ENCODE measurements around the gene DTWD2.
A peak's percentile ranks its signal among the peaks of the same experiment; 100 is the strongest.
"Not testable (repeated sequence)": the region's sequence is repeated elsewhere in the genome, so short reads cannot be mapped to it uniquely, and the experiment has no call there.

Gene DTWD2

GRCh38 chr5:118873417-118873816 lies 114.9 kb downstream of the DTWD2 start:
- no peak for DNase-seq (ENCODE audit: low read depth in 3 of 3)

- no peak for DNase-seq (ENCODE audit: low read depth in 3 of 3)
Observed at GRCh38 chr5:118863345-118863744, 125.0 kb downstream of the DTWD2 start.

- DNase-seq (ENCODE audit: low read depth in 3 of 3) = no peak
Observed at GRCh38 chr5:118862596-118862995, 125.8 kb downstream of the DTWD2 start.

GRCh38 chr5:118857700-118858099 lies 130.6 kb downstream of the DTWD2 start:
- no peak for DNase-seq (ENCODE audit: low read depth in 3 of 3)

GRCh38 chr5:118854819-118855218 lies 133.5 kb downstream of the DTWD2 start:
- no peak for DNase-seq (ENCODE audit: low read depth in 3 of 3)

GRCh38 chr5:118851785-118852184 lies 136.6 kb downstream of the DTWD2 start:
- not testable (repeated sequence) for DNase-seq (ENCODE audit: low read depth in 3 of 3)

- not testable (repeated sequence) for DNase-seq (ENCODE audit: low read depth in 3 of 3)
Observed at GRCh38 chr5:118849507-118849906, 138.8 kb downstream of the DTWD2 start.

GRCh38 chr5:118844351-118844750 lies 144.0 kb downstream of the DTWD2 start:
- DNase-seq (ENCODE audit: low read depth in 3 of 3) = no peak

GRCh38 chr5:118834710-118835109 lies 153.6 kb downstream of the DTWD2 start:
- no peak for DNase-seq (ENCODE audit: low read depth in 3 of 3)

GRCh38 chr5:118832974-118833373 lies 155.4 kb downstream of the DTWD2 start:
- no peak for DNase-seq (ENCODE audit: low read depth in 3 of 3)

- no peak for DNase-seq (ENCODE audit: low read depth in 3 of 3)
Observed at GRCh38 chr5:118825226-118825625, 163.1 kb downstream of the DTWD2 start.

- DNase-seq (ENCODE audit: low read depth in 3 of 3) = no peak
Observed at GRCh38 chr5:118818604-118819003, 169.7 kb downstream of the DTWD2 start.

- DNase-seq (ENCODE audit: low read depth in 3 of 3) = no peak
Observed at GRCh38 chr5:118808441-118808840, 179.9 kb downstream of the DTWD2 start.

- no peak for DNase-seq (ENCODE audit: low read depth in 3 of 3)
Observed at GRCh38 chr5:118806571-118806970, 181.8 kb downstream of the DTWD2 start.

- DNase-seq (ENCODE audit: low read depth in 3 of 3) = no peak
Observed at GRCh38 chr5:118802335-118802734, 186.0 kb downstream of the DTWD2 start.

GRCh38 chr5:118796081-118796480 lies 192.3 kb downstream of the DTWD2 start:
- DNase-seq (ENCODE audit: low read depth in 3 of 3) = no peak

GRCh38 chr5:118794281-118794680 lies 194.1 kb downstream of the DTWD2 start:
- no peak for DNase-seq (ENCODE audit: low read depth in 3 of 3)

- no peak for DNase-seq (ENCODE audit: low read depth in 3 of 3)
Observed at GRCh38 chr5:118793652-118794051, 194.7 kb downstream of the DTWD2 start.

- no peak for DNase-seq (ENCODE audit: low read depth in 3 of 3)
Observed at GRCh38 chr5:118793091-118793490, 195.3 kb downstream of the DTWD2 start.

- peak in 2 of 3 donors; percentile 2 to 3 for DNase-seq (ENCODE audit: low read depth in 3 of 3)
Observed at GRCh38 chr5:118791926-118792734, 196.2 kb downstream of the DTWD2 start.

- no peak for DNase-seq (ENCODE audit: low read depth in 3 of 3)
Observed at GRCh38 chr5:118789366-118789765, 199.0 kb downstream of the DTWD2 start.

GRCh38 chr5:118788351-118788750 lies 200.0 kb downstream of the DTWD2 start:
- DNase-seq (ENCODE audit: low read depth in 3 of 3) = no peak

All from stimulated activated CD4-positive, alpha-beta T cell treated with anti-CD3 and anti-CD28 coated beads, TNF-alpha, amount 100 ng/mL, for 48 hours (primary cell).